ENCODE results near the gene C1QTNF6.

DNA sequence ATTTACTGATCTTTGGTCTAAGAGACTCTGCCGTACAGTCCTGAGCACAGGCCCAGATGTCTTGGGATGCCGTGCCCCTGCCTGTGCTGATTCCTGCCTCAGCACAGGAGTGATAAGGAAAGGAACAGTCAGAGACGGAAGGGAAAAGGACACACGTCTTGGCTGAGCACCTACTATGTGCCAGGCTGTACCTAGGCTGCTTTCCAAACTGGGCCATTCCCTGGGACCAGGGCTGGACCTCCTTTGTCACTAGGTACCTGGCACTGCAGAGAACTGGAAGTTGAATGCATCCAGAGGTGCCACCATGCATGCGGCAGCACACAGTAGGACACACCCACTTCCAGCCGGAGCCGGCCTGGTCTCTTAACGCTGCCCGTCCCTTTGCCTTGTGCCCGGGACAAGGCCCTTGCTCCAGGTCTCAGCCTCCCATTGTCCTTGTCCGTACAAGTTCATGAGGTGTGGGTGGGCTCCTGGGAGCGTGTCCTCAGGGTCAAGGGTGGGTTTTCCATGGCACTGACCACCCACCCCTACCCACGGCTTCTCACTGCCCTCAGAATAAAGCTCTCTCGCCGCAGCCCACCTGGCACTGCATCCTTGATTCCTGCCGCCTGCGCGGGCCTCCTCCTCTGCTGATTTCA lies 25.3 kb upstream of the C1QTNF6 start:
- no peak for TF ChIP-seq POLR2A (IDR thresholded peaks at IDR 0.05; ENCODE audit: low read length)
- no peak for TF ChIP-seq GATA1 (IDR thresholded peaks at IDR 0.05; ENCODE audit: low read depth, low read length)
